HG03457 (cell line): ENCODE measurements around the gene RPS6KC1.
"Not testable (repeated sequence)": the region's sequence is repeated elsewhere in the genome, so short reads cannot be mapped to it uniquely, and the experiment has no call there.

Experiments used
- ATAC-seq: cut with Tn5 transposase; IDR thresholded peaks from one replicate; pipeline ENCODE4 v1.9.1; 2021; ENCODE audit warnings: moderate number of reproducible peaks; ENCODE audit not compliant: unreplicated experiment

Gene RPS6KC1

DNA sequence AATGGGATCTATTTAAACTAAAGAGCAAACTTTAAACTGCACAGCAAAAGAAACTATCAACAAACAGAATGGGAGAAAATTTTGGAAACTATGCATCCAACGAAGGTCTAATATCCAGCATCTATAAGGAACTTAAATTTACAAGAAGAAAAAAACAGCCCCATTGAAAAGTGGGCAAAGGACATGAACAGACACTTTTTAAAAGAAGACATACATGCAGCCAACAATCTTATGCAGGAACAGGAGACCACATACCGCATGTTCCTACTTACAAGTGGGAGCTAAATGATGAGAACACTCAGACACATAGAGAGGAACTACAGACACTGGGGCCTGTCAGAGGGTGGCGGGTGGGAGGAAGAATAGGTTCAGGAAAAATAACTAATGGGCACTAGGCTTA lies 149.6 kb downstream of the RPS6KC1 start:
- no peak for ATAC-seq

DNA sequence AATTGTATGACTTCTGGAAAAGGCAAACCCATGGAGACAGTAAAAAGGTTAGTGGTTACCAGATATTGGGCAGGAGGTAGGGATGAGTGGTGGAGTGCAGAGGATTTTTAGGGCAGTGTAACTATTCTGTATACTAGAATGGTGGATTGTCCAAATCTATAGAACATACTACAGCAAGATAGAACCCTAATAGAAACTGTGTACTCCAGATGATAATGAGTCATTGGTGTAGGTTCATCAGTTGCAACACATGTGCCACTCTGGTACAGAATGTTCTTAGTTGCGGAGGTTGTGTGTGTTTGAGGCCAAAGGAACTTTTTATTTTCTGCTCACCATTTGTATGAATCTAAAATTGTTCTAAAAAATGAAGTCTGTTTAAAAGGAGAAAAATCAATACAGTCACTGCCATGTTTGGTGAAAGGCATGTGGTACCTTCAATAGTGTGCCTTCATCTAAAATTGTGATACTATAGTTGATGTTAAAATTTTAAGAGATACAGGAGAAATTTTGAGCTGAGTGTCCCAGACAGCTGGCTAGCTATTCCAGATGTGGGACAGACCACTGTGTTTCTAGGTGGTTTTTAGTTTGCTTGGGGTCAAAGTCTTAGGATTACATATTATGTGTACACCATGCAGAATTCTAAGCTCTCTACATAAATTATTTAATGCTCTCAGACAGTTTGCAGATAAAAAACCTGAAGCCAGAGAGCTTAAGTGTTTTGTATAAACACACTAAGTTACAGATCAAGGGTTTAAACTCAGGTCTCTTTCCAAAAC lies 150.5 kb downstream of the RPS6KC1 start:
- ATAC-seq: no peak

DNA sequence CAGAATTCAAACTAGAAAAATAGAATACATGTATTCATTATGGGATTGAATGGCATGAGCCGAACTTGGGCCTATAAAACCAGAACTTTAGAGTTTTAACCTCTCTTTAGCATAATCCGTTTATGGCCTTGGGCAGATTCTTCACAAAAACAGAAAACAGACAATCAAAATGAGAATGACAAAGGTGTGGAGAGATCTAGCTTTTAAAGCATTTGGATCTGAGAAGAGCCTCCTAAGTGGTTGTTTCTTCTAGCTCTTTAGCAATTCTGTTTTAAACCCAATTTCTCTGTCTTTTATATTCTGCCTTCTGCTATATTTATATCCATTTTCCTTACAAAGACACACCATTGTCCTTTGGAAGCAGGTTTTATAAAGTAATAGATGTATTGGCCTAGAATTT lies 160.2 kb downstream of the RPS6KC1 start:
- no peak for ATAC-seq

DNA sequence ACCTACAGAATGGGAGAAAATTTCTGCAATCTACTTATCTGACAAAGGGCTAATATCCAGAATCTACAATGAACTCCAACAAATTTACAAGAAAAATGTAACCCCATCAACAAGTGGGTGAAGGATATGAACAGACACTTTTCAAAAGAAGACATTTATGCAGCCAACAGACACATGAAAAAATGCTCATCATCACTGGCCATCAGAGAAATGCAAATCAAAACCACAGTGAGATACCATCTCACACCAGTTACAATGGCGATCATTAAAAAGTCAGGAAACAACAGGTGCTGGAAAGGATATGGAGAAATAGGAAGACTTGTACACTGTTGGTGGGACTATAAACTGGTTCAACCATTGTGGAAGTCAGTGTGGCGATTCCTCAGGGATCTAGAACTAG lies 168.0 kb downstream of the RPS6KC1 start:
- ATAC-seq: not testable (repeated sequence)

DNA sequence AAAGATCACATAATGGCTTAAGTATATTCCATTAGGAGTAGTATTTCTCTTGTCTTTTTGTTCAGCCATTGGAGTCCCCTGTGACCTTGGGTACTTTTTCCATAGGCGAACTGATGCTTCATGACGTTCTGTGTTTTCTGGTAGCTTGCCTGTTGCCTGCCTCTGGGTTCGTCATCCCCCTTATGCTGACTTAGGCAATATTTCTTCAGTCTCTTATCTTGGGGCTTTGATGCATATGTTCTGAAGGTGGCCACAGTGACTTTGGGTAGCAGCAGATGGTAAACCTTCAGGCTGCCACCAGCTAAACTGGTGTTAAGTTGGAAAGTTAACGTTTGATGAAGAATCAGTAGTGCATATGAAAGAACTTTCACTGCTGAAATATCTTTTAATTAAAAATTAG lies 170.2 kb downstream of the RPS6KC1 start:
- ATAC-seq: no peak

DNA sequence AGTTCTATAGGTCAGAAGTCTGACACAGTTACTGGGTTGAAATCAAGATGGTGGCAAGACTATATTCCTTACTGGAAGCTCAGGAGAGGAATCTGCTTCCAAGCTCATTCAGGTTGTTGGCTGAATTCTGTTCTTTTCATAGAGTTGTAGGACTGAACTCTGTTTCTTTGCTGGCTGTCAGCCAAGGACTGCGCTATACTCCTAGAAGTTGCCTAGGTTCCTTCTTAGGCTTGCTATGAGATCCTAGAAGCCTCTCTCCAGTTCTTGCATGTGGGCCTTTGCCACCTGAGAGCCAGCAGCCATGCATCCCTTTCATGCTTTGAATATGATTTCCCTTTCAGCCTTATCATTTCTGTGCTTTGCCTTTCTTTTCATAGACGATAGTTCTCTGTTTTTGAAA lies 176.4 kb downstream of the RPS6KC1 start:
- no peak for ATAC-seq

DNA sequence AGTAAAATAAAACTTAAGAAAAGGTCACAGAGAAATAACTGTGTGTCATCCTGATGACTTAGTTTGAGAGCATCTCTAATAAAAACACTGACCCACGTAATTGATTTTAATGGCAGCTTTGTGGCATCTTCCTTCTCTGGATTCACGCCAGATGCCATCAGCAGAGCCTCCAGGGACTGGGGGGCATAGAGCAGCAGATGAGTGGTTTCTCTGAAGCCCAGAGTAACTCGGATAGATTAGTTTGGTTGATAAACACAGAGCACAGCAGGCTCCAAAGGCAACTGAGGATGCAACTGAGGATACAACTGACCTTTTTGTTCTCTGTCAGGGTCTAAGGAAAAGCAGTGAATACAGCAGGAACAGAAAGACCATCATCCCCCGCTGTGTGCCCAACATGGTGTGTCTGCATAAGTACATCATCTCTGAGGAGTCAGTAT lies 180.8 kb downstream of the RPS6KC1 start:
- no peak for ATAC-seq

DNA sequence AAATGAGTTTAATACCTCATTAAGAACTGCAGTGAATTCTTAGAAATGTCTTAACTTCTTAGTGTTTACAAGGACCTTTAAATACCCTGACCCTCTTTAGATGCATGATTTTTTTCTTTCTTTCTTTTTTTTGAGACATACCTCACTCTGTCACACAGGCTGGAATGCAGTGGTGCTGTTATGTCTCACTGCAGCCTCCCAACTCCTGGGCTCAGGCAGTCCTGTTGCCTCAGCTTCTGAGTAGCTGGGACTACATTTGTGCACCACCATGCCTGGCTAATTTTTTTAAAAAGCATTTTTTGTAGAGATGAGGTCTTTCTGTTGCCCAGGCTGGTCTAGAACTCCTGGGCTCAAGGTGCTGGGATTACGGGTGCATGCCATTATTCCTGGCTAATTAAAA lies 191.8 kb downstream of the RPS6KC1 start:
- no peak for ATAC-seq

DNA sequence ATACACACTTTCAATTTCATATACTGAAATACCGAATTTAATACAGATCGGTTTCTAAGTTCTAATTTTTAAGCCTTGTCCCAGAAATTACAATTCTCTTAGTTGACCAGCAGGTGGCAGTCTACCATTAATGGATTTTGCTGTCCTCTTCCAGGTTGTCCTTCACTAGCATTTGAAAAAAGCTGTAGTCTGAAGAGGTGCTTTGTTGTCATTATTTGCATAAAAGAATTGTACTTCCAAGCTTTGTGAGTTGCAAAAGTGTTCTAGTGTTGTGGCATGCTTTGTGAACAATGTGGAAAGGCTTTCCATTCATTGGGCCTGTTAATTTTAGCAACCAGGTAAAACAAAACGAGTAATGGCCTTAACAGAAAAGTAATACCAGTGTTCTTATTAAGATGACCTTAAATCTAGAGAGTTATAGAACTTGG lies 193.6 kb downstream of the RPS6KC1 start:
- no peak for ATAC-seq

DNA sequence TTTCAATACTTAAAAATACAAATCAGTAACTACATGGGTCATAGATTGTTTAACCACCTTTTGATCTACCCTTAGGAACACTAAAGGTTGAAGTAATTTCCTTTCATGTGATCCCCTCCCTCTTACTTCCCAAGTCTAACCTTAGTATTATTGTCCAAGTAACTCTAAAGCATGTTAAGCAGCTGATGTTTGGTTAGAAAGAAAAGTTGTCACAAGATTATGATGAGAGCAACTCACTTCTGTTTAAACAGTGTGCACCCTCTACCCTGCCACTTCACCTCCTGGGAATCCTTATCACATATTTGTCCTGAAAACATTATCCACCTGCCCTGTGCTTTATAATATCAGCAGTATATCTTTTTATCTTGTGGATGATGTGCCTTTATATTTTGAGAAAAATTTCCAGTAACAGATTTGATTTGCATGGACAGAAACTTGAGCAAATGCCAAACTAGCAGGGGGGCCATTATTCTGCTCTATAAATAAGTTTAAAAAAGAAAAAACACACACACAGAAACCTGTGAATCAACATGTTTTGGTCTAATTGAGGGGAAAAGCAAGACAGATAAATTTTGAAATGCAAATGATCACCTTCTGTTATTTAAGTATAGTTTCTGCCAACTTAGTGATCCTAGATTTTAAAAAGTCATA lies 194.3 kb downstream of the RPS6KC1 start:
- ATAC-seq: no peak

DNA sequence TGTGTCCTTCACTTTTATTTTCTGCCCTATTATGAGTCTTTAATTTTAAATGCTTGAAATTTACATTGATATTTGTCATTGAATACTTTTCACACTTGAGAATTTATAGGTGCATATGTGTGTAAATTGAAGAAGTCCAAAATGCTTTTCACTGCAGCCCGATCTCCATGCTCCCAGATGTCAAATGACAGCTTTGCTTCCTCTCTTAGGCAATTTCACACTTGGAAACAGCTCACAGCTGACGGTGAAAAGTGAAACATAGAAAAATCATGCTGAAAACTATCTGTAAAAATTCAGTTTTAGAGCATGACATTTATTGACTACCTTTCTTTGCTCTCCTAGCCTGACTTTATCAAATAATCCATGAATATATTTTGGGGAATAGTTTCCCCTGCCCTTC lies 196.0 kb downstream of the RPS6KC1 start:
- ATAC-seq: no peak

DNA sequence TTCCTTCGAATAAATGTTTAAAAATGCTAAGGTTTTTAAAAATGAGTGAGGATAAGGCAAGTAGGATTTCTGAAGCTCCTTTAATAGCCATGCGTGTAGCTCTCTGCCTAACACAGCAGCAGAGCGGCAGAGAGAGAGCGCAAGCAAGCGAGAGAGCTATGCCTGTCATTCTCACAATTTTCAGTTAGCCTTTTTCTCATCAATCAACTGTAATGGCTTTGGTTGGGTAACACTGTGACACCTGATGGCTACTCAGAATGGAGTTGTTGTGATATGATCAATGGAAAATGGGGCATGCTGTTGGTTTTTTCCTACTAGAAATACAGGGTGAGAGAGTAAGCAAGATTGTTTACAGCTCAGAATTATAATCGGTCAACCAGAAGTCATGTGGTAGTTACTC lies 198.4 kb downstream of the RPS6KC1 start:
- no peak for ATAC-seq

DNA sequence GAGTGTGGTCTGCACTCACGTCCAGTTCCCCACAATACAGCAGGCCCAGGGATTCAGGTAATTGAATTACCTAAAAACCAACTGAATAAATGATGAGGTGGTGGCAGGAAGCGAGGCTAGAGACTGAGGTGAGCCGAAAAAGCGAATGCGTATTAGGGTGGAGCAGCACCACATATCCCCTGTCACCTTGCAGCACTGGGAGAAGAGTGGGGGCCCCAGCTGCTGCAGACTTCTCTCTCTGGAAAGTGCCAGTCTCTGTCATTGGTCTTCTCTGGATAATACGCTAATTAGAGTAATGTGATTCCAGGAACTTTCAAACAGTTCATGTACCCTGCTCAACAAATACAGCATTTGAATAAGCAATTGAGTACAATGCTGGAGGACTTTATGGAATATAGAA lies 199.0 kb downstream of the RPS6KC1 start:
- ATAC-seq: no peak

DNA sequence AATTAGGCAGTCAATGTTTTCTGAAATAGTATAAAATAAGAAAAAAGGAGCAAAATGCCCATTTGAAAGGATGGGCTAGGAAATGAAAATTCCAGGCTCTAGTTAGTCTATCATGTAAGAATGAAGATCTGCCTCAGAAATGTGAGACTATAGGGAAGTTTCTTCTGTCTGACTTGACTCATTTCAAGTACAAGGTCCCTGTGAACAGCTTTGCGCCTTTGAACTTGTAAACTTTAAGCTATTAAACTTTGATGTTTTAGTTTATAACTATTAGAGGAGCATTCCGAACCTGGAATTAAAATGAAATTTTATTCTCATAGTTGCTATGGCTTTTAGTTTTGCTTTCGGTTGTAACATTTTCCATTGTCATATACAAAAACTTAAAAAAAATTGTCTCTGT lies 199.4 kb downstream of the RPS6KC1 start:
- no peak for ATAC-seq

DNA sequence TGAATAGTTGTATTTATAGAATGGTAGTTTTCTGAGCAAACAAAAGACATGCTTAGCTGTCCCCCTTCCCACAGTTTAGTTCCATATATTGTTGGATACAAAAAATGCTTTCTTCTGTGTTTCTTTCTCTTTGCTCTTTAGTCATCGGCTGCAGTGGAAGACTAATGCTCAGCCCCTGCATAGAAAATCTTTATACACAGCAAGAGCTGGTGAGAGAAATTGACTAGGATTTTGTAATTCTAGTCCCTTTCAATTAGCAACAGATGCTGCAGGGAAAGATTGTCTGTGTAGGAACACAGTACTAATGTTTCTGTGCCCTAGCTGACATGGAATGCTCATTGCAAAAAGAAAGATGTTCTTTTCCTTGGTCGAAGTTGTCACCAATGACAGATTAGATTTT lies 200.9 kb downstream of the RPS6KC1 start:
- no peak for ATAC-seq

DNA sequence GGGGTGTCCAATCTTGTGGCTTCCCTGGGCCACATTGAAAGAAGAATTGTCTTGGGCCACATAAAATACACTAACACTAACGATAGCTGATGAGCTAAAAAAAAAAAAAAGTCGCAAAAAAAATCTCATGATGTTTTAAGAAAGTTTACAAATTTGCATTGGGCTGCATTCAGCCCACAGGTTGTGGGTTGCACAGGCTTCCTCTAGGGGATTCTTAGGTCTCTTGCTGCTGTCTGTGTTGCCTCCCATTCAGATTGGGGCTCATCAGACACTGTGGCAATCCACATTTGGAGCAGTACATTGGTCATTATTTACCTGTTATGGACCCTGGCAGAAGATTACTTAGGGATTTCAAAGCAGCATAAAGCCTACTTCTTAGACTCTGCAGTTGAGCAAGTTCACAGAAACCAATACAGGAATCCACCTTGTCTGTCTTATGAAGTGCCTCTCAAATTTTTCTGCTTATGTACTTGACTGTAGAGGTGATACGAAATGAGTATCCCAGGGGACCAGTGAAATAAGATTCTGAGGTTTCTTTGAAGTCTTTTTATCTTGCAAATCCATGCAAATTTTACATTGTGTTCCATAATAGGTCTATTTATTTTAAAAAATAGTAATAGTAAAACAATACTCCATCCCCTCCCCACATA lies 205.5 kb downstream of the RPS6KC1 start:
- ATAC-seq: peak; percentile 74

DNA sequence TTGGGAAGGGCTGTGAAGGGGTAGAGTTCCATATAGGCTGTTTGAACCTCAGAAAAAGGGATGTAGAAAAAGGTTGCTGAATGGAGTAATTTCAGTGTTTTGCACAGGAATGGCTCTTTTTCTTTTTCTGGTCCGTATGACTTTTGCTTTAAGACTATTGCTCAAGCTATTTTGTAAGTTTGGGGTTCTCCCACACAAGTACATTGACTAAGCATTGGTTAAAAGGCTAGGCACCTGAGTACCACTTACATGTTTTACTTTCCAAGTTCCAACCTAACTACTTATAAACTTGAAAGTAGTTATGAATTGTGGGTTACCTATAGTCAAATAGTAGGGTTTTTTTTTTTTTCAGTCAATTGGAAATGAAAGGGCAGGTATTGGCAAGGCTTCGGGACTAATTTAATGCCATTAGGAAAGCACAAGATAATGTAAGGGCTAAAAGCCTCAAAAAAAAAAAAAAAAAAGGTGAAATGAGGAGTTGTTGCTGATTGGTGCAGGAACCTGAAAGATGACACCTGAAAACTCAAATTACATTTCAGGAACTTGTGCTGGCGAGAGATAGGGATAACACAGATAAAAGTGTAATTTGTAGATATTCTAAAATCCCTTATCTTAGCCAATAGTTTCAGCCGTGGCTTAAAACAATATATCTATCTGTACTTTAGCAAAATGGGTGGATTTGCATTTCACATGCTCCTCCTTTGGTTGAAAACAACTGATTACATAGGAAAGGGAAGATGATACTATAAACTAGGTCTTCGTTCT lies 209.5 kb downstream of the RPS6KC1 start:
- ATAC-seq: no peak

DNA sequence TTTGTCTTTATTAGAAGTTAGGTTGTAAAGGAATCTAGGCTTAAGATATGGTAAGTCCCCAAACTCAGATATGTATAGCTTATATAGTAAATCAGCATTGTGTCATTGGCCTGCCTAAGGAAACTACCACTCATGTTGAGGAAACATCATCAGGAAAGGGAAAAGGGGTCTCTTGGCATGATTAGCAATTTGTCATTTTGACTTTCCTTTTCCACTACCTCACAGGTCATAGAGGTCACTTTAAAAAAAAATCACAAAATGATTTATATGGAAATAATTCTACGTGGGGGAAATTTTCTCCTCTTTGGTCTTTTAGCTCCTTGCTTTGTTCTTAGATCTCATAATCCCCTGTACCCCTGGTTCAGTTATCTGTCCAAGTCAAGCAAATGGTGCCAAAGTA lies 213.5 kb downstream of the RPS6KC1 start:
- ATAC-seq: no peak

DNA sequence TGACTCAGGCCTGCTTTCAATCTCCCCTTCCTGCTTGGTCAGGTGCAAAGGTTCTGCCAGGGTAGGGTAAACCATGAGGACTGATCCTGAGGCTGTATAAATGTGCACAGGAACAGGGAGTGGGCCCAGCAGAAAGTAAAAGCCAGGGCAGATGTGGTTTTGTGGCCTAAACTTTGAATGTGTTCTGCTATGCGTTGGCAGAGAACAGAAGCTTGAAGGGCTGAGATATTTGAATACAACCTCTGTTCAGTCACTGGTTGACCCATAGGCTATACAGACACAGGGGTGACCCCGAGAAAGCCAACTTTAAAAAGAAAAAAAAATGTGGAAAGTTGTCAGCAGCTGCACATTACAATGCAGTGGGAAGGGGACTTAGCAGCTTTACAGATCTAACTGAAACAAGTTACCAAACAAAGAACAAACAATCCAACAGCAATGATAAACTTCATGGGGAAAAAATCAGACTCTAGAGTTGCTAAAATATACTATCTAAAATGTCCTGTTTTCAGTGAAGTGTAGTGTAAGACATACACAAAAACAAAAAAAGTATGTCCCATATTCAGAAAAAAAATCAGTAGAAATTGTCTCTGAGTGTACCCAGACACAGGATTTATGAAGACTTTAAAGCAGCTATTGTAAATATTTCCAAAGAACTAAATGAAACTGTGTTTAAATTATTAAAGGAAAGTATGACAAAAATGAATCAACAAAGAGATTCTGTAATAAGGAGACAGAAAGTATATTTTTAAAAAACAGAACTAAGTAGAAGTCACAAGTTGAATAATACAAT lies 216.1 kb downstream of the RPS6KC1 start:
- ATAC-seq: no peak

DNA sequence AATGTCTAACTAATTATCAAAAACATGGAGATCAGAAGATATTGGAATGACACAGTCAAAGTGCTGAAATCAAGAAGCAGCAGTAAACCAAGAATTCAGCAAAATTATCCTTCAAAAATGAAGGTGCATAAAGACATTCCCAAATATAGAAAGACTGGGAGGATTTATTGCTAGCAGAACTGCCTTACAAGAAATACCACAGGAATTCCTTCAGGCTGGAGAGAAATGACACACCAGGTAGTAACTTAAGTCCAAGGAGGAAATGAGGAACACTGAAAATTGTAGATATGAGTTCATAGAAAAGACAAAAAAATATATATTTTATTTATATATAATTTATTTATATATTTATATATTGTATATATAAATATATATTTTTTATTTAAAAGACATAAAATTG lies 217.2 kb downstream of the RPS6KC1 start:
- ATAC-seq: no peak

DNA sequence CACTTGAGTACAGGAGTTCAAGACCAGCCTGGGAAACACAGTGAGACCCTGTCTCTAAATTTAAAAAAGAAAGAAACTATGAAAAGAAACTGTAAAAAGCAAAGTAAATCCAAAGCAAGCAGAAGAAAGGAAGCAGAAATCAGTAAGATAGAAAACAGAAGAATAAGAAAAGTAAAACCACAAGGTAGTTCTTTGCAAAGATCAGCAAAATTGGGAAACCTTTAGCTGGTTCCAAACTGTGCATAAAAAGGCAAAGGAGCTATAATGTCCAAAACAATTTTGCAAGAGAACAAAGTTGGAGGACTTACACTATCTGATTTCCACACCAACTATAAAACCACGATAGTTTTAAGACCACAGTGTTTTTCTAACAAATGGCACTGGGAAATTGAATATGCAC lies 218.8 kb downstream of the RPS6KC1 start:
- no peak for ATAC-seq
